GM12801 (cell line): ENCODE measurements around the gene ATR.

Experiments
- CTCF ChIP-seq: IDR thresholded peaks from one replicate; pipeline ENCODE4 v1.5.1; 2011; ENCODE audit warnings: control low read depth; ENCODE audit not compliant: insufficient read length; ENCODE audit errors: extremely low read depth

The ATR gene

GRCh38 chr3:142501004-142501926, 77.3 kb downstream of the ATR start:
- TF ChIP-seq CTCF, result no peak

GRCh38 chr3:142500211-142500610, 78.3 kb downstream of the ATR start:
- TF ChIP-seq CTCF, result no peak

GRCh38 chr3:142498397-142499180, 79.9 kb downstream of the ATR start:
- TF ChIP-seq CTCF, result no peak

GRCh38 chr3:142497729-142498128, 80.8 kb downstream of the ATR start:
- no peak for TF ChIP-seq CTCF

- TF ChIP-seq CTCF, result no peak
Measured at GRCh38 chr3:142495103-142495502, 83.4 kb downstream of the ATR start.

- no peak for TF ChIP-seq CTCF
Measured at GRCh38 chr3:142492184-142492583, 86.3 kb downstream of the ATR start.

GRCh38 chr3:142489572-142490323, 88.8 kb downstream of the ATR start:
- TF ChIP-seq CTCF, result no peak
